IMR-90 (cell line): Measurements from ENCODE around the gene LRRC2. TPM values are rescaled to one million over a fixed set of nuclear protein-coding genes. Genes with fewer than 3 reads are reported as not detected.
A peak's percentile ranks its signal among the peaks of the same experiment; 100 is the strongest.

ENCODE experiments used
- ATAC-seq: fragments of 200-7000 bp; cut with Tn5 transposase; 2 replicates; pipeline ENCODE4 v1.9.1; 2020; ENCODE audit warnings: low read depth, mild to moderate bottlenecking, moderate library complexity
- BruUV-seq: library from RNA; stranded (reverse); fragments of 400-500 nt; replicated peaks from 2 replicates; lab custom pipeline; 2021; lab: Mats Ljungman, UMichigan
- CTCF ChIA-PET: fragments of 300-600 bp; formaldehyde crosslinking; extraction: SDS; loops from one replicate; lab custom pipeline; 2021; ENCODE audit warnings: antibody characterized with exemption; lab: Yijun Ruan, JAX
- POLR2A ChIA-PET: fragments of 300-600 bp; sonication (Branson Sonifier 250); formaldehyde crosslinking; loops from one replicate; lab custom pipeline; 2022; ENCODE audit warnings: antibody characterized with exemption; ENCODE audit not compliant: unreplicated experiment; lab: Charles Lee
- DNase-seq: peaks from one replicate; pipeline ENCODE4 v3.0.0; 2013
- H2AFZ ChIP-seq: replicated peaks from 2 replicates; pipeline ENCODE3; 2013; ENCODE audit warnings: low read length, mild to moderate bottlenecking; ENCODE audit not compliant: poor library complexity
- H2AK5ac ChIP-seq: 2 replicates; pipeline ENCODE4 v1.6.1; 2013; ENCODE audit warnings: low read depth, low read length, inconsistent platforms
- H2AK9ac ChIP-seq: replicated peaks from 2 replicates; pipeline ENCODE3; 2013; ENCODE audit warnings: mild to moderate bottlenecking, low read depth, low read length, moderate library complexity; ENCODE audit not compliant: poor library complexity
- H2BK120ac ChIP-seq: 2 replicates; pipeline ENCODE4 v1.6.1; 2013; ENCODE audit warnings: low read depth, low read length, inconsistent platforms
- H2BK15ac ChIP-seq: 3 replicates; pipeline ENCODE4 v1.6.1; 2013; ENCODE audit warnings: low read depth, low read length, inconsistent platforms
- H2BK20ac ChIP-seq: 2 replicates; pipeline ENCODE4 v1.6.1; 2013; ENCODE audit warnings: low read depth, mild to moderate bottlenecking, inconsistent platforms, low read length, moderate library complexity
- H2BK5ac ChIP-seq: 2 replicates; pipeline ENCODE4 v1.6.1; 2013; ENCODE audit warnings: mild to moderate bottlenecking, low read depth, low read length, inconsistent platforms; ENCODE audit not compliant: poor library complexity, severe bottlenecking
- H3K14ac ChIP-seq: replicated peaks from 2 replicates; pipeline ENCODE4 v1.6.1; 2013; ENCODE audit warnings: low read depth, low read length, inconsistent platforms
- H3K18ac ChIP-seq: 2 replicates; pipeline ENCODE4 v1.6.1; 2013; ENCODE audit warnings: low read depth, low read length, control low read depth
- H3K23ac ChIP-seq: 2 replicates; pipeline ENCODE4 v1.6.1; 2013; ENCODE audit warnings: low read depth, low read length, inconsistent platforms
- H3K27ac ChIP-seq: 2 replicates; pipeline ENCODE4 v1.5.1; 2013; ENCODE audit warnings: mild to moderate bottlenecking, control low read depth, low read length; ENCODE audit not compliant: insufficient read depth
- H3K27me3 ChIP-seq: 2 replicates; pipeline ENCODE4 v1.6.1; 2013; ENCODE audit warnings: low read length; ENCODE audit not compliant: control insufficient read depth, insufficient read depth
- H3K36me3 ChIP-seq: 2 replicates; pipeline ENCODE4 v1.6.1; 2013; ENCODE audit warnings: low read length, mixed read lengths; ENCODE audit not compliant: control insufficient read depth, insufficient read depth
- H3K4ac ChIP-seq: 2 replicates; pipeline ENCODE4 v1.6.1; 2013; ENCODE audit warnings: low read depth, low read length, inconsistent platforms
- H3K4me1 ChIP-seq: 2 replicates; pipeline ENCODE4 v1.6.1; 2013; ENCODE audit warnings: low read length, mixed read lengths; ENCODE audit not compliant: control insufficient read depth, insufficient read depth
- H3K4me2 ChIP-seq: 2 replicates; pipeline ENCODE4 v1.6.1; 2013; ENCODE audit warnings: low read depth, mild to moderate bottlenecking, control low read depth, low read length, moderate library complexity
- H3K4me3 ChIP-seq: 2 replicates; pipeline ENCODE4 v1.5.1; 2013; ENCODE audit warnings: low read depth, mild to moderate bottlenecking, control low read depth, low read length, moderate library complexity; ENCODE audit not compliant: insufficient read depth
- H3K56ac ChIP-seq: 2 replicates; pipeline ENCODE4 v1.6.1; 2013; ENCODE audit warnings: low read length, inconsistent platforms; ENCODE audit not compliant: insufficient read depth; ENCODE audit errors: extremely low read depth
- H3K79me1 ChIP-seq, 2 experiments: 2 replicates each; pipeline ENCODE4 v1.6.1; 2013; ENCODE audit warnings: low read length in 2 of 2, inconsistent platforms in 1 of 2, low read depth in 1 of 2
- H3K9ac ChIP-seq: 2 replicates; pipeline ENCODE4 v1.6.1; 2013; ENCODE audit warnings: low read depth, low read length, control low read depth
- H3K9me1 ChIP-seq: 2 replicates; pipeline ENCODE4 v1.6.1; 2013; ENCODE audit warnings: low read length, inconsistent platforms; ENCODE audit not compliant: insufficient read depth
- H3K9me3 ChIP-seq: 2 replicates; pipeline ENCODE4 v1.6.1; 2013; ENCODE audit warnings: low read length; ENCODE audit not compliant: control insufficient read depth, insufficient read depth
- H4K20me1 ChIP-seq: 2 replicates; pipeline ENCODE4 v1.6.1; 2013; ENCODE audit warnings: low read length, inconsistent platforms; ENCODE audit not compliant: insufficient read depth
- H4K5ac ChIP-seq: 2 replicates; pipeline ENCODE4 v1.6.1; 2013; ENCODE audit warnings: mild to moderate bottlenecking, low read depth, low read length, control low read depth
- H4K8ac ChIP-seq, 2 experiments: 2 replicates each; pipeline ENCODE4 v1.6.1; 2013; ENCODE audit warnings: low read depth in 2 of 2, low read length in 2 of 2, control low read depth in 1 of 2, inconsistent platforms in 1 of 2
- H4K91ac ChIP-seq: 2 replicates; pipeline ENCODE4 v1.6.1; 2013; ENCODE audit warnings: low read depth, low read length, inconsistent platforms; ENCODE audit not compliant: insufficient read depth
- CHD1 ChIP-seq: IDR thresholded peaks from 2 replicates; pipeline ENCODE4 v1.6.1; 2012; ENCODE audit warnings: low read depth, low read length, improper control_type of control experiment
- MXI1 ChIP-seq: IDR thresholded peaks from 2 replicates; pipeline ENCODE4 v1.6.1; 2012; ENCODE audit warnings: low read depth, mild to moderate bottlenecking, low read length, moderate library complexity, borderline replicate concordance
- SMC3 ChIP-seq: fragments of 150-350 bp; IDR thresholded peaks from 2 replicates; pipeline ENCODE4 v1.6.1; 2016; ENCODE audit warnings: low read depth, mild to moderate bottlenecking, antibody characterized with exemption, low read length, moderate library complexity
- WGBS, 2 experiments: methylation state at CpG; one replicate each; pipeline versions ENCODE4 v1.1.5 to v1.1.7; 2013; ENCODE audit warnings: missing lambda C conversion rate in 2 of 2; ENCODE audit not compliant: insufficient read length in 1 of 2; ENCODE audit errors: extremely low coverage in 2 of 2; 5-methylcytosine and 5-hydroxymethylcytosine counted together
- dilution Hi-C: fragments of 300-500 bp; cut with HindIII; formaldehyde crosslinking; loops from one replicate; pipeline ENCODE4 v1.14.3; 2018; ENCODE audit warnings: low sequenced_read_pairs; ENCODE audit not compliant: unreplicated experiment
- in situ Hi-C: fragments of 300-500 bp; cut with MboI; formaldehyde crosslinking; loops from 3 replicates; pipeline ENCODE4 v1.14.3; 2019; ENCODE audit warnings: low sequenced_read_pairs, inconsistent platforms, mixed read lengths
- intact Hi-C: fragments of 100-400 bp; cut with micrococcal nuclease; formaldehyde crosslinking; loops from 2 replicates; pipeline ENCODE4 v1.10.0; 2022
- polyA plus RNA-seq, 3 experiments: library from polyadenylated mRNA; depleted of rRNA; stranded (reverse); fragments of >200 nt; gene quantifications; 2 replicates each; pipeline ENCODE4 v1.2.3, GENCODE V29; 2012; ENCODE audit warnings: low replicate concordance in 1 of 3
- total RNA-seq: library from RNA; depleted of rRNA; stranded (reverse); fragments of >200 nt; gene quantifications from 2 replicates; pipeline ENCODE4 v1.2.3, GENCODE V29; 2012

LRRC2 gene
- total and polyA plus RNA-seq, 2 of the 4 experiments (the other 2 are of a cell fraction): 2.9 to 4.1 TPM

DNA sequence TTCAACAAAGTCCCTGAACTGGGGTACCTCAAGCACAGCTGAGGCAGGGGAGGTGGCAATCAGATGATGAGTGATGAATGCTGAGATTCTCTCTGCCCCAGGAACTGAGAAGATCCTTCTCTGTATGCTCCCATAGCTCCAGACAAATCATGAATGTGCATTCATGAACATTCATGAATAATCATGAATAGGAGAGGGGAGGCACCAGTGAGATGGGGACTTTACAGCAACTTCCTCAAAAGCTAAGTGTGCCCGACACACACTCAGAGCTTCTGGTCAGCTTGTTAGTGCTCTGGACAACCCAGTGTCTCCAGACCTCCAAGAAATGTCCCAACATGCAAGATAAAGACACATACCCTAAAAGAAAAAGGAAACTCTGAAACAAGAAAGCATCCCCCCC, 24.3 kb downstream of the LRRC2 start:
- Histone ChIP-seq H3K56ac (peak overlapping the region; percentile 59; the same call in 1 of the 2 replicates), H4K91ac (peak overlapping the region; percentile 85), H2AK5ac (peak overlapping the region; percentile 91), H3K4me2 (no peak overlapping the region), H4K8ac (peak overlapping the region in 1 of 2 experiments; percentile 69; a peak in 2 of 4 replicates), H3K4ac (peak overlapping the region; percentile 80), H3K14ac (peak overlapping the region; percentile 84), H3K27me3 (no peaks in the 10 kb centered on the region), H2BK15ac (peak overlapping the region; percentile 78; the same call in 2 of the 3 replicates), H3K4me1 (peaks cover 24% of the 10 kb centered on the region), H3K9me1 (peaks cover 29% of the 10 kb centered on the region), H2AFZ (no peak overlapping the region), H3K36me3 (peaks cover 20% of the 10 kb centered on the region), H2BK120ac (peak overlapping the region; percentile 89), H3K27ac (no peak overlapping the region), H3K79me1 (peaks cover 0 to 6% of the 10 kb centered on the region in 2 experiments; a peak in 1 of 4 replicates), H4K5ac (peak overlapping the region; percentile 65; the same call in 1 of the 2 replicates), H3K4me3 (no peak overlapping the region), H2AK9ac (no peak overlapping the region), H3K23ac (peak overlapping the region; percentile 51; the same call in 1 of the 2 replicates), H2BK20ac (peak overlapping the region; percentile 81), H3K9ac (no peak overlapping the region), H4K20me1 (no peaks in the 10 kb centered on the region), H3K9me3 (no peaks in the 10 kb centered on the region), H2BK5ac (peak overlapping the region; percentile 26), H3K18ac (peak overlapping the region; percentile 84)
- in situ Hi-C loops (no loop called here), intact Hi-C loops (no loop called here), dilution Hi-C loops (no loop called here)
- POLR2A ChIA-PET: no interaction called here
- no peak for ATAC-seq
- no CpG with 5 or more reads among the region's 1 CpG for WGBS, 2 experiments
- TF ChIP-seq SMC3: no peak
- TF ChIP-seq MXI1: no peak
- TF ChIP-seq CHD1: no peak
- DNase-seq: no peak
- no TSS peak for BruUV-seq
- CTCF ChIA-PET: interaction anchor here (1.1 kb wide), 1 partner anchor 53 kb away, joined by 3 read pairs; no protein-coding TSS in a partner anchor
